T-helper 1 cell treated with Interleukin-12 subunit alpha and Interleukin-12 subunit beta and Interleukin-4 antibody, amounts not matched to agents 30 μg/mL and 1 μg/mL, for 36 hours (primary cell): ENCODE data around the gene UBE2F.

Experiments used
- H3K27ac Mint-ChIP-seq: one replicate; pipeline ENCODE4 v1.8.0; 2021; ENCODE audit warnings: mild to moderate bottlenecking, mixed read lengths
- H3K27me3 Mint-ChIP-seq: one replicate; pipeline ENCODE4 v1.8.0; 2021; ENCODE audit warnings: low read depth, mixed read lengths
- H3K36me3 Mint-ChIP-seq: one replicate; pipeline ENCODE4 v1.8.0; 2021; ENCODE audit warnings: low read depth, mixed read lengths
- H3K4me1 Mint-ChIP-seq: one replicate; pipeline ENCODE4 v1.8.0; 2021; ENCODE audit warnings: low read depth, mixed read lengths
- H3K4me3 Mint-ChIP-seq: one replicate; pipeline ENCODE4 v1.8.0; 2021; ENCODE audit warnings: mild to moderate bottlenecking, moderate library complexity, mixed read lengths
- H3K9me3 Mint-ChIP-seq: one replicate; pipeline ENCODE4 v1.8.0; 2021; ENCODE audit warnings: mixed read lengths

The UBE2F gene

GRCh38 chr2:238006510-238006909 lies 39.7 kb downstream of the UBE2F start:
- no peak overlapping the region for H3K4me3 Mint-ChIP-seq
- H3K4me1 Mint-ChIP-seq = peaks cover 55% of the 10 kb centered on the region
- no peaks in the 10 kb centered on the region for H3K27me3 Mint-ChIP-seq
- H3K36me3 Mint-ChIP-seq = peaks cover 47% of the 10 kb centered on the region
- H3K27ac Mint-ChIP-seq = no peak overlapping the region
- H3K9me3 Mint-ChIP-seq = no peaks in the 10 kb centered on the region

GRCh38 chr2:238007924-238008323 lies 41.1 kb downstream of the UBE2F start:
- Mint-ChIP-seq H3K36me3 (peaks cover 52% of the 10 kb centered on the region), H3K9me3 (no peaks in the 10 kb centered on the region), H3K27me3 (no peaks in the 10 kb centered on the region), H3K4me1 (peaks cover 56% of the 10 kb centered on the region), H3K27ac (no peak overlapping the region), H3K4me3 (no peak overlapping the region)

DNA sequence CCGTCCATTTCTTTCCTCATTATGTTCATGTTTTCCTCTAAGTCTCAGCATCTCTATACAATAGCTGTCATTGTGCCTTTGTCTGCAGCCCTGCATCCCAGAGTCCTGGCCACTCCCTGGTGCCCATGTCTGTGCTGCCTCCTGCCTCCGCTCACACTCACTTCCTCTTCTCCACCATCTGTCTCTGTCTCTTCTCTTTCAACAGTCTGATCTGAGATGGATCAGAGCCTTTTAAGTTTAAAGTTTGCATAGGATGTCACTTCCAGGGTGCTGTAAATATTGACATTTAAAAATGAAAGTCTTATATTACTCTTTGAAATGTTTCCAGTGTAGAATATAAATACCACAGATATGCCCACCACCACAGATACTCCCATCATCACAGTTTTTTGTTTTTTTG lies 42.7 kb downstream of the UBE2F start:
- H3K36me3 Mint-ChIP-seq = peaks cover 48% of the 10 kb centered on the region
- peak overlapping the region; percentile 45 for H3K4me3 Mint-ChIP-seq
- H3K27ac Mint-ChIP-seq = peak overlapping the region; percentile 73
- no peaks in the 10 kb centered on the region for H3K27me3 Mint-ChIP-seq
- peaks cover 42% of the 10 kb centered on the region for H3K4me1 Mint-ChIP-seq
- no peaks in the 10 kb centered on the region for H3K9me3 Mint-ChIP-seq

DNA sequence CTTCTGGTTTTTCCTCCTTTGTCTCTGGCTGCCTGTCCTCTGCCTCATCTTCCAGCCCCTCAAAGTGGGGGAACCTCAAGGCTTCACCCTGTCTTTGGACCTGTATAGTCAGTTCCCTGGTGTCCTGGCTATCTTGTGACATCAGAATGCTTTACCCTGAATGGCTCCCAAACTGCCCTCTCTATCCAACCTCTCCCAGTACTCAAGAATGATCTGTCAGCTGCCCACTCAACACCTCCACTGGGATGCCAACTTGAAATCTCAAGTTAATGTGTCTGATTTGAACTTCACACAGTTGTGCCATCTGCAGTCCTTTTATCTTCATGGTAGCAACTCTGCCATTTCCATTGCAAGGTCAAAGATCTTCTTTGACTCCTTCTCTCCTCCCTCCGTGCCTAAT lies 43.8 kb downstream of the UBE2F start:
- no peaks in the 10 kb centered on the region for H3K9me3 Mint-ChIP-seq

GRCh38 chr2:238013806-238014205 lies 47.0 kb downstream of the UBE2F start:
- peaks cover 19% of the 10 kb centered on the region for H3K4me1 Mint-ChIP-seq
- no peak overlapping the region for H3K4me3 Mint-ChIP-seq
- H3K27me3 Mint-ChIP-seq = no peaks in the 10 kb centered on the region
- H3K27ac Mint-ChIP-seq = no peak overlapping the region
- no peaks in the 10 kb centered on the region for H3K9me3 Mint-ChIP-seq
- H3K36me3 Mint-ChIP-seq = peaks cover 31% of the 10 kb centered on the region

More for the DNA sequence above, 43.8 kb downstream of the UBE2F start:
- H3K27me3 Mint-ChIP-seq = no peaks in the 10 kb centered on the region
- H3K27ac Mint-ChIP-seq = no peak overlapping the region
- H3K4me3 Mint-ChIP-seq = no peak overlapping the region
- H3K36me3 Mint-ChIP-seq = peaks cover 45% of the 10 kb centered on the region
- H3K4me1 Mint-ChIP-seq = peaks cover 36% of the 10 kb centered on the region

DNA sequence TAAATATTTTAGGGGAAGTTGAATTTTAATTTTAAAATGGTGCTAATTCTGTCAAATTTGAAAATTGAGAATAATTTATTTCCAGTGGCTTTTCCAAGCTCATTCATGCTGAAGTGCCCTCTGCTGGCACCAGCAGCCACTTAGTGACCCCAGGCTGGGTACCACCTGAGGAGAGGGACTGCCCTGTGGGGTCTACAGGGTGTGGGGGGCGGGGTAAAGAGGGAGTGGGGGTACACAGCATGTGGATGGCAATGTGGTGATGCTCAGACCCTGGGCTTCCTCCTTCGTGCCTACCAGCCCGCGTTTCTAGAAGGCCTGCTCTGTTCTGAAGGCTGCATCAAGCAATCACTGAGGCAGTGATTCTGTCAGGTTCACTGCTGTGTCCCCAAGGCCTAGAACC lies 48.9 kb downstream of the UBE2F start:
- H3K27me3 Mint-ChIP-seq = no peaks in the 10 kb centered on the region
- H3K9me3 Mint-ChIP-seq = no peaks in the 10 kb centered on the region
- H3K36me3 Mint-ChIP-seq = peaks cover 29% of the 10 kb centered on the region
- H3K27ac Mint-ChIP-seq = no peak overlapping the region
- H3K4me1 Mint-ChIP-seq = peaks cover 9% of the 10 kb centered on the region
- H3K4me3 Mint-ChIP-seq = no peak overlapping the region

DNA sequence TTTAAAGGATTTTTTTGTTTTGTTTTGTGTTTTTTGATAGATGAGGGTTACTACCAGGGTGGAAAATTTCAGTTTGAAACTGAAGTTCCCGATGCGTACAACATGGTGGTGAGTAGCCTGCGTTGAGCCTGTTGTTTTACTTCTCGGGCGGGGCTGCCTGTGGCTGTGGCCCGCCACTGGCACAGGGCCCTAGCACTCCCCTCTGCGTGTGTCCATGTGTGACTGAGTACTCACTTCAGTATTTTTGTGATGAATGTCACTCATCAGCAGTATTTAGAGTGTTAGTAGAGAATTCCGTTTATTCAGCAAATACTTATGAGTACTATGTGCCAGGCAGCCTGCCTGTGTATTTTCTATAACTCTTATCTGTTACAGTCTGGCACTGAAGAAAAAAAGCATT lies 49.7 kb downstream of the UBE2F start:
- Mint-ChIP-seq H3K36me3 (peaks cover 26% of the 10 kb centered on the region), H3K27me3 (no peaks in the 10 kb centered on the region), H3K9me3 (no peaks in the 10 kb centered on the region), H3K4me3 (no peak overlapping the region), H3K27ac (no peak overlapping the region), H3K4me1 (peaks cover 3% of the 10 kb centered on the region)

DNA sequence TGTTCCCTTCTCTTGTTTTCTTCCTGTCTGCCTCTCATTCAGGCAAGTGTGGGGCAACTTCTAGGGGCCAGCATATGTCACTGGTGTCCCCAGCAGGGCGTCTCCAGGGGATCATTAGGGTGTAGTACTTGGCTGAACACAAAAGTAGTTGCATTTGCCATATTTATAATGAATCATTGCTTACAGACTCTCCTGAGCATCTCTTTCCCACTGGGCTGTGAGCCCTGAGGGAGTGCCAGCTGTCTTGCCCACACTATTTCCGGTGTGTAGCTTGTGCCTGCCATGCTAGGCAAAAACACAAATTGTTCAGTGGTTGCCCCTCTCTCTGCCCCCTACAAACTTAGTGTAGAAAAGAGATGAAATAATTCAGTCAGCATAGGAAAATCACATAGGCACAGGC lies 53.1 kb downstream of the UBE2F start:
- H3K27me3 Mint-ChIP-seq = no peaks in the 10 kb centered on the region
- peaks cover 6% of the 10 kb centered on the region for H3K4me1 Mint-ChIP-seq
- peaks cover 19% of the 10 kb centered on the region for H3K36me3 Mint-ChIP-seq
- H3K27ac Mint-ChIP-seq = no peak overlapping the region
- H3K9me3 Mint-ChIP-seq = no peaks in the 10 kb centered on the region
- H3K4me3 Mint-ChIP-seq = no peak overlapping the region

GRCh38 chr2:238020816-238021215 lies 54.0 kb downstream of the UBE2F start:
- Mint-ChIP-seq H3K27me3 (no peaks in the 10 kb centered on the region), H3K9me3 (no peaks in the 10 kb centered on the region), H3K4me1 (peaks cover 12% of the 10 kb centered on the region), H3K4me3 (no peak overlapping the region), H3K27ac (no peak overlapping the region), H3K36me3 (peaks cover 22% of the 10 kb centered on the region)

- Mint-ChIP-seq H3K9me3 (no peaks in the 10 kb centered on the region), H3K27me3 (no peaks in the 10 kb centered on the region), H3K4me1 (peaks cover 12% of the 10 kb centered on the region), H3K36me3 (peaks cover 22% of the 10 kb centered on the region), H3K27ac (no peak overlapping the region), H3K4me3 (no peak overlapping the region)
These were observed 54.5 kb downstream of the UBE2F start for GRCh38 chr2:238021327-238021726.

DNA sequence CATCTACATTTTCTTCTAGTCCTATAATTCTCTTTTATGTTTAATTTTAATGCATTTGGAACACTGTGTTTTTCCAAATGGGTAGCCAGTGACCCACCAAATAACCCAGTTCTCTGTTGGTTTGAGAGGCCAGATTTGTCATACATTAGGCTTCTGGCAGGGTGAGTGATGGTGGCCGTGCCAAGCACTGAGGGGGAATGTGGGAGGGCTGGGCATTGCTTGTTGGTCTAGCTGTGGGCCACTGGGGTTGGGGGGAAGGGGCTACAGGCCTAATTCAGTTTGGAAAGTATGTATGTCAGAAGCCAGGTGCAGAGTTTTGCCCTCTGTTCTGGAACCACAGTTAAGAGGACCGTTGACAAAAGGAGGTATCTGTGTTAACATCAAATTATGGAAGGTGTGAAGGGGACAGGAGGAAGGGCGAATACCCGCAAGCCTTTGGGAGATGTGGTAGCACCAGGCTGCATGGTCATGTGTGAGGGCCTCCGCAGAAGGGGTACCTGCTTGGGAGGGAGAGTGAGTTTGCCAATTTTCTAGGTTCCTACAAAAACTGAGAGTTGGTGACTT lies 55.9 kb downstream of the UBE2F start:
- Mint-ChIP-seq H3K27me3 (no peaks in the 10 kb centered on the region), H3K4me3 (no peak overlapping the region), H3K36me3 (peaks cover 27% of the 10 kb centered on the region), H3K4me1 (peaks cover 14% of the 10 kb centered on the region), H3K9me3 (no peaks in the 10 kb centered on the region), H3K27ac (no peak overlapping the region)

DNA sequence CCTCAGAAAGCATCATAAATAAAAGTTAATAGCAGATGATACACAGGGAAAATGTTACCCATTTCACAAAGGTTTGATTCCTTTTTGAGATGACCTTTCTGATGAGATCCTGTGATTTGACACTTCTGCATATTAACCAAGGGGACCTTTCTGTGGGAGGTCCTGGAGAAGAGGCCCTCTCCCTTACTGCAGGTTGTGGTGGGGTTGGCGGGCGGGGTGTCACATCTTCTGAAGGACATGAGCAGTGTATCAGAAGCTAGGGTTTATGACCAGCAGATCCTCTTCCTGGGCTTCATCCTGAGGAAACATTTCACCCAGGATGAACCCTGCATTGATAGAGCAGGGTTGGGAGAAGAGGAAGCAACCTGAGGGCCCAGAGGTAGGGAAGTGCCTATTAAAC lies 56.8 kb downstream of the UBE2F start:
- Mint-ChIP-seq H3K36me3 (peaks cover 27% of the 10 kb centered on the region), H3K9me3 (no peaks in the 10 kb centered on the region), H3K4me3 (no peak overlapping the region), H3K4me1 (peaks cover 16% of the 10 kb centered on the region), H3K27ac (peak overlapping the region; percentile 36), H3K27me3 (no peaks in the 10 kb centered on the region)

- no peaks in the 10 kb centered on the region for H3K9me3 Mint-ChIP-seq
- H3K4me1 Mint-ChIP-seq = peaks cover 16% of the 10 kb centered on the region
- H3K4me3 Mint-ChIP-seq = no peak overlapping the region
- no peaks in the 10 kb centered on the region for H3K27me3 Mint-ChIP-seq
- H3K36me3 Mint-ChIP-seq = peaks cover 27% of the 10 kb centered on the region
- H3K27ac Mint-ChIP-seq = peak overlapping the region; percentile 39
These were observed 58.2 kb downstream of the UBE2F start for GRCh38 chr2:238024986-238025385.

DNA sequence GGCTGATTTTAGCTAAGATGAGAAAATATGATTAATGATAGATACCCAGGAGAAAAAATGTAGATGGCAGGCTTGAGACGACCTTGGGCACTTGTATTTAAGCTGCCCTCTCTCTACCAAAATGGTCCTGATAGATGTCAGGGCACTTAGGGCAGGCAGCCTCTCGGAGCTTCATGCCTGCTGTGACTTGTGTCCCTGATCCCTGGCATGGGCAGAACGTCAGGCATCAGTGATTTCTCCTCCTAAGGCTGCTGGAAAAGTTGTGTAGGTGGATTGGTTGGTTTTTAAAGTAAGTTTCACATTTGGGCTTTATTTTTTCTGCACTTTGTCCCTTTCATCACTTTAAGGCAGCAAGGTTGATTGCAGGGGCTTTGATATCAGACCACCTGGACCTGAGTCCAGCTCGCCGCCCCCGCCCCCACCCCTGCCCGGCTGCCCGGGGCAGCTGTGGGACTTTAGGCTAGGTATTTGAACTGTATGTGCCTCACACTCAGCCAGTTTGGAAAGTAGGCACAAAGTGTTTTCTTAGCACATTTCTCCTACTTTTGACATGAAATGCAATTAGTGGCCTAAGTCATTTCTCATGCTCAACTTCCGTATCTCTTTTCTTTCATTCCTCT lies 59.0 kb downstream of the UBE2F start:
- no peak overlapping the region for H3K27ac Mint-ChIP-seq
- H3K27me3 Mint-ChIP-seq = no peaks in the 10 kb centered on the region
- peaks cover 29% of the 10 kb centered on the region for H3K36me3 Mint-ChIP-seq
- H3K4me1 Mint-ChIP-seq = peaks cover 16% of the 10 kb centered on the region
- H3K4me3 Mint-ChIP-seq = no peak overlapping the region
- H3K9me3 Mint-ChIP-seq = no peaks in the 10 kb centered on the region

DNA sequence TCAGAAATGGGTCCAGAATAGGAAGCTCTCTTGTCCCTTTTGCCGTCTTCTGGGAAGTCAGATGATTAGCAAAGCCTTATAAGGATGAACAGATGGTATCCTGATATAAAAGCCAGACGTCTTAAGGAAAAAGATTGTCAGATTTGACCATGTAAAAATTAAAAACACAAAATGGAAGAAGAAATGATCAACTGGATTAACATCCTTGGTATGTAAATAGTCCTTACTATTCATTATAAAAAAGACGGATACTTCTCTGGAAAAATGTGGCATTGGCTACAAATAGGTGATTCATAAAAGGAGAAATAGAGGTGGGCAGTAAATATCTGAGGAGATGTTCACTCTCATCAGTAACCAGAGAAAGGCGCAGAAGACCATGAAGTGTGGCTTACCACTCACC lies 60.2 kb downstream of the UBE2F start:
- Mint-ChIP-seq H3K36me3 (peaks cover 32% of the 10 kb centered on the region), H3K27ac (no peak overlapping the region), H3K27me3 (no peaks in the 10 kb centered on the region), H3K9me3 (no peaks in the 10 kb centered on the region), H3K4me3 (no peak overlapping the region), H3K4me1 (peaks cover 22% of the 10 kb centered on the region)
